NCI-H2081 treated with DMSO at 0.1 percent for 48 hours (cell line): Measurements from ENCODE around the gene ADGRG3.
A peak's percentile ranks its signal among the peaks of the same experiment; 100 is the strongest.

Experiments used
- DNase-seq: peaks from one replicate; lab custom pipeline; 2025; lab: John Stamatoyannopoulos, UW

The ADGRG3 gene

DNA sequence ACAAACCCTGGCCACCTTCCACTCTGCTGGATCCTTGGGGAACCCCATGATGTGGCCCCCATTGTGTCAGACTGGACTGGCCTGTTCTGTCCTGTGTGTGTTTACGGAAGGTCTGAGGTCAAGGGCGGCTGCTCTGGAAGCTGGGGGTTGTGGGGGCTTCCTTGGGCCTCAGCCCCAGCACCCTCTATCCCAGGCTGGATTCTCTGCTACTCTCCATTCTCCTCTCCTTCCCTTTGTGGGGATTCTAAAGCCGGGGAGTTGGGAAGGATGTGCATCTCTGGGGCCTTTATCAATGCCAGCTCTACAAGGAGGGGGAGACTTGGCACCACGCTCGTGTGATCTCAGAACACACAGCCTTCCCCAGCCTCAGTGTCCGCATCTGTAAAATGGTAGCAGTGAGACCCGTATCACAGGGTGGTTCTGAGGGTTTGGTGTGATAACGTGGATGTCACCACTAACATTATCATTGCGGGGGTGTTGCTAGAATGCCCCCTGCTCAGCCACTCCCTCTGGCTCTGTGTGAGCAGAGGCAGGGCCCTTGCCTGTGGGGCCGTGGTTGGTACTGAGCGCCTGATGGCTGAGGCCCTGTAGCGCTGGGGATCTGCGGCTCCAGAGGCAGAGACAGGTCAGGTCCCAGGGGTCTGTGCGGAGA lies 21.6 kb upstream of the ADGRG3 start:
- no peak for DNase-seq

DNA sequence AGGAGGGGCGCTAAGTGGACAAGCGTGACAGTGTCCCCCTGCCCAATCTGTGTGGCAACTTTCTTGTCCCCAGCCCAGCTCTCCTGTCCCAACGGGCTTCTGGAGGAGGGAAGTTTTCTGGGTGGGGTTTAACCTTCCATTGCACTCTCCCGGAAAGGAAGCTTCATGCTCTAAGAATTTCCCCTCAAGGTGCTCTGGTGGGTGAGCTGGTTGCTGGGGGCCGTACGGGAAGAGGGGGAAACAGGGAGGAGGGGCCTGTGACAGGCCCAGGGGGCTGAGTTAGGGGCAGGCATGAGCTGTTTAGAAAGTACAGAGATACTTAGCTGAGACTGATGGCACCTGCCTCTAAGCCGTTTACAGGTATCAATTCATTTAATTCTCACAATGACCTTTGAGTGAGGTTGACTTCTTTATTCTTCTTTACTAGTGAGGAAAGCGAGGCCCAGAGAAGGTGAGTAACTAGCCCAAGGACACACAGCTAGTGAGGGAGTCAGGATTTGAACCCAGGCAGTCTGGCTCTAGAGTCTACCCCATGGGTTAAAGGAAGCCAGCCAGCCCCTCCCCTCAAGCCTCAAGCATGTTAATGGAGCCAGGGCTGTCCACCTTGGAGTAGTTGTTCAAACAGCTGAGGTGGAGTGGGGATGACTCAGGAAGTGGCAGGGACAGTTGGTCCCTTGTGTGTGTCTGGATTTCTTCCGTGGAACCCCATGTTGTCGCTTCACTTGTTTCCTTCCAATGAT lies 20.8 kb upstream of the ADGRG3 start:
- DNase-seq: no peak

DNA sequence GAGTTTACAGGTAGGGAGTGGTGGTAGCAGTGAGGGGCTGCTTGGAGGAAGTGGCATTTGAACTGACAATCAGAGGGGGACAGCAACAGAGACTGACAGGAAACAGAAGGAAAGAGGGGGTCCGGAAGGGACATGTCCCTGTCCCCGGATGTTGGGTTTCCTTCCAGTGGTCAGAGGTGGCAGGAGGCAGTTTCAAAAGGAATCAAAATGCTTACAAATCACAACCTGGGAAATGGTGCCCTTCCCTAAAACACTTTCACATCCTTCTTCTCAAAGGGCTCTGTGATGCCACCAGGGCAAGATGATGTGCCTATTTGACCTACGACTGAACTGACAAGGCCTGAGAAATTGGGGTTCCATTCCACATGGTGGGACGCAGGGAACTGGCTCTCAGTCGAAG lies 20.0 kb upstream of the ADGRG3 start:
- no peak for DNase-seq

DNA sequence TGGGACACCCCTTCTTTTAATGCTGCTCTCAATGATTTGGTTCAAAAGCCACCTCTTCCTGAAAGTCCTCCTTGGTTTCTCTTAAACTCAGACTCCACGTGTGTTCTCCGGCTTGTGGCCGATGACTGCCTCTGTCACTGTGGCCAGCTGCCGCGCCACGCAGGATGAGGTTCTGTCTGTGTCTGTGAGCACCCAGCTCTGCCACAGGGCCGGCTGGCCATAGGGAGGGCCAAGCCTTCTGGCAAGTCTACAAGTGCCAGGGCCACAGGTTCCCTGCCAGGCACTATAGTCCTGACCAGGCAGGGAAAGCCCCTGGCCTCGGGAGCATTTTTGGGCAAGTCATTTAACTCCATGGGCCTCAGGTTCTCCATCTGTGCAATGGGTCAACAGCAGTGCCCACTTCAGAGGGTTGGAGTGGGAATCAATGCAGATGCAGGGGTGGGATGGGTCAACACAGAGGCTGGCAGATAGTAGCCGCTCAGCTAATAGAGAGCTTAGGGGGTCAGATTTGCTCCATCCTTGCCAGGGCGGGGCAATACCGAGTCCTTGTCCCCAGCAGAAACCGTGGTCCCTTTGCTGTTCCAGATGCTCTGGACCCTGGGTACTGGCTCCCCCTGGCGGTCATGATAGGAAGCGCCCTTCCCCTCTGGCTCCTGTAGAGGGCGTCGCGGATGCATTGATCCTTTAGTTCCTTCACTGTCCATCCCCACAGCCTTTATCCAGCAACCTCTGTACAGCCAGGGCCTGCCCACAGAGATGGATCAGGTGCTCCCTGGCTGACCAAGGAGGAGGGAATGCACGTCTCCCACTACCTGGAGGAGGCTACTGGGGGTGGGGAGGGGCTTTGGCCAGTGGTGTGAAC lies 19.3 kb upstream of the ADGRG3 start:
- DNase-seq: peak; percentile 5

DNA sequence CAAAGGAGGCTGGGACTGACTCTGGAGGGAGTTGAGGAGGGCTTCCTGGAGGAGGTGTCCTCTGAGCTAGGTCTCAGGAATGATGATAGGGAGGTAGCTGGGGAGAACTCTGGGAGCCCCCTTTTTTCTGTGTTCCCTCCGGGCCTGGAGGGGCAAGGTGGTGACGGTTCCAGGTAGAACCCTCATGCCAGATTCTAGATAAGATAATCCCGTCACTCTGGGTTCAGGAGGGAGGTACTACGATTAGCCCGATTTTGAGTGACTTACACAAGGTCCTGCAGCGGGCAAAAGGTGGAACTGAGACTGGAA lies 18.7 kb upstream of the ADGRG3 start:
- no peak for DNase-seq

DNA sequence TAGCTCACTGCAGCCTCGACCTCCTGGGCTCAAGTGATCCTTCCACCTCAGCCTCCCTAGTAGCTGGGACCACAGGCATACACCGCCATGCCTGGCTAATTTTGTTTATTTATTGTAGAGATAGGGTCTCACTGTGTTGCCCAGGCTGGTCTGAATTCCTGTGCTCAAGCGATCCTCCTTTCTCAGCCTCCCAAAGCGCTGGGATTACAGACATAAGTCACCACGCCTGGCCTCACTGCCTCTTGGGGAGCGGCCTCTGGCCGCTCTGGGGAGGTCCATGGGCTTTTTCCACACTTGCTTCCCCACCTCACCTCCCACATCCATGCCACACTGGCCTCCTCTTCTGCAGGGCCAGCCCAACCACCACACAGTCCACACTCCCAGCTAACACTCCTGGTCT lies 18.3 kb upstream of the ADGRG3 start:
- no peak for DNase-seq

DNA sequence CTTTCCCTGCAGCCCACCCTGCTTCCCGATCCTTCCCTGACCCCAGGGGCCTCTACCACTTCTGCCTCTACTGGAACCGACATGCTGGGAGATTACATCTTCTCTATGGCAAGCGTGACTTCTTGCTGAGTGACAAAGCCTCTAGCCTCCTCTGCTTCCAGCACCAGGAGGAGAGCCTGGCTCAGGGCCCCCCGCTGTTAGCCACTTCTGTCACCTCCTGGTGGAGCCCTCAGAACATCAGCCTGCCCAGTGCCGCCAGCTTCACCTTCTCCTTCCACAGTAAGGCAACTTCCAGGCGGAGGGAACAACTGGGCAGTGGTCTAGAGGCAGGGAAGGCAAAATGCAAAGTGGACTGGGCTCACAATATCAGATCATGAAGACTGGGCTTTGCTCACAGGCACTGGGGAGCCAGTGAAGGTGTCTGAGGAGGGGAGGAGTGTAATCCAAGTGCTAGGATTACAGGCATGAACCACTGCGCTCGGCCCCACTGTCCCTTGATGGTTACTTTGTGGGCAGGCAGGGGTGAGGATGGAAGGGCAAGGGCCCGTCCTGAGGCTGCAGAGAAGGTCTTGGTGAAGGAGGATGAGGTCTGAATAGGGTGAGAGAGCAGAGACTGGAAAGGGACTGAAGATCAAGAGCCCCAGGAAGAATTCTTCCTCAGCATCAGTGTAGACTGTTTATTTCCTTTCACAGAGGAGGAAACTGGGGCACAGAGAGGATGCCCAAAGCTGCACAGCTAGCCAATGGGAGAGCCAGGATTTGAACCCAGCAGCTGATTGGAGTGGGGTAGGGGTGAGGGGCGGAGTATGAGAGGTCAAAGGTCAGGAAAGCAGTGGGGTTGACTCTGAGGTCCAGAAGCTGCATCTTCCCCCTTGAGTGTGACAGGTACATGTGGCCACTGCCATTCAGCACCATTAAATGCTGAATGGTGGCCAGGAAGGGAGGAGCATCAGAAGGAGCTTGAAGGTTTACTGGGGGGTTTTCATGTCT lies 16.5 kb upstream of the ADGRG3 start:
- no peak for DNase-seq

DNA sequence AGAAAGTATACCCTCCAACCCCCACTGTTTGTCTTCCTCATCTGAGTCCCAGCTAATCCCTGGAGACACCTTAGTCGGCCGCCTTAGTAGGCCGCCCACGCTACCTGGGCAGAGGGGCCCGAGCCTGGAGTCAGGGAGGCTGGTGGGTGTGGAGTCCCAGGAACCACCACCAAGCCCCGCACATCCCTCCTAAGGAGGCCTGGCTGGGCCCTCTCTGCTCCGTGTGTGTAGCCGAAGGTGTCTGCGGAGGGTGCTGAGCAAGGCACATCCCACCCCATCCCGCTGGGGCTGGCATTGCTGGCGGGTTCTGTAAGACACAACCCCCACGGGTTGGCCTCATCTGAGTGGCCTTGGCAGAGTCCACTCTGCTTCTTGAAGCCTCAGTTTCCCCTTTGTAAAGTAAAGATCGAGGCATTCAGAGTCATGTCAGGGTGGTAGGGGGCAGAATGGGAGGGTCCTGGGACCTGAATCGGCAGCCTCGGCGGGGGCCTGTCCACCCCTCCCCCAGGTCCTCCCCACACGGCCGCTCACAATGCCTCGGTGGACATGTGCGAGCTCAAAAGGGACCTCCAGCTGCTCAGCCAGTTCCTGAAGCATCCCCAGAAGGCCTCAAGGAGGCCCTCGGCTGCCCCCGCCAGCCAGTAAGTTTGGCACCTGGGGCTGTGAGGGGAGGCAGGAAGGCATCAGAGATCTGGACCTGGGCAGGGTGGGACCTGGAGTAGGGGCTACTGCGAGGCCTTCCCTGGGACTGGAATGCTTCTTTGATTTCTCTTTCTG lies 15.2 kb upstream of the ADGRG3 start:
- no peak for DNase-seq

DNA sequence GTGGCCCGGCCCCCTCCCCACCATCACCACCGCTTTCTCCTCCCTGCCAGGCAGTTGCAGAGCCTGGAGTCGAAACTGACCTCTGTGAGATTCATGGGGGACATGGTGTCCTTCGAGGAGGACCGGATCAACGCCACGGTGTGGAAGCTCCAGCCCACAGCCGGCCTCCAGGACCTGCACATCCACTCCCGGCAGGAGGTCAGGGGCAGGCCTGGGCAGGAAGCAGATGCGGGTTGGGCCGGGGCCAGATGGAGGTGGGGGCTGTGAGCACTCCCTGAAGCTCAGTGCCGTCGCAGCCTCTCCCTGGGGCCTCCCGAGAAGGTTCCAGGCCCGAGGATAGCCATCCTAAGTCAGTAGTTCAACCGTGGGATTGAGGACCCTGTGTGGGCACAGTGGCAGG lies 14.2 kb upstream of the ADGRG3 start:
- DNase-seq: no peak

DNA sequence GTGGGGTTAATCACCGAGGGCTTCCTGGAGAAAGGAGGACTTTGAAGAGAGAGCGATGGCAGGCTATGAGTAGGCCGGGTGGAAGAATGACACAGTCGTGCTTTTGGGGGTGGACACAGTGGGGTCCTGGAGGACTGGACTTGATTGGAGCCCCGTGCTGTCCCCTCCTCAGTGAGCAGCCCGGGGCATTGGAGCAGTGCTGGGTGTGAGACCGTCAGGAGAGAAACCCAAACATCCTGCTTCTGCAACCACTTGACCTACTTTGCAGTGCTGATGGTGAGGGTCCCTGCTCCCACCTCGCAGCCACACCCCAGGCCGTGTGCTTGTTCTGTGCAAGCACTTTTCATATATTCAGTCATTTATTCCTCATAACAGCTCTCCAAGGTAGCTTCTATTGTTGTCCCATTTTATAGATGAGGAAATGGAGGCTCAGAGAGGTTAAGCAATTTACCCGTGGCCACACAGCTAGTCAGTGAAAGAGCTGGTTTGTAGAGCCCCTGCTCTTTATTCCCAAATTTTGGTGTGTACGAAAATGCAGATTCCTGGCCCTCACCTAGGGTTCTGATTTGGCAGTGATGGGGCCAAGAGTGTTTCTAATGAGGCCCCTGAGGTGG lies 11.7 kb upstream of the ADGRG3 start:
- DNase-seq: no peak

DNA sequence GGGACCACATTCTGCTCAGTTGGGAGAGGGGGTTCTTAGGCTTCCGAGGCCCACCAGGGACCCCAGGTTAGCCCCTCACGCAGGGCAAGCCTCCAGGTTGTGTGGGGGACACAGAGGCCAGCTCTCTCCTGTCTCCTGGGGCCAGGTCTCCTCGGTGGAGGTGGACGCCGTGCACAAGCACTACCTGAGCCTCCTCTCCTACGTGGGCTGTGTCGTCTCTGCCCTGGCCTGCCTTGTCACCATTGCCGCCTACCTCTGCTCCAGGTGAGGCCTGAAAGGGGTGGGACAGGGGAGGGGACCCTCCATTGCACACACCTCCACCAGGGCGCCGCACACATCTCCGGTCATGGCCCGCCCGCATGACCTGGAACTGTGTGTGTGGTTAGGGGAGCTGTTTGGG lies 10.9 kb upstream of the ADGRG3 start:
- DNase-seq: no peak

DNA sequence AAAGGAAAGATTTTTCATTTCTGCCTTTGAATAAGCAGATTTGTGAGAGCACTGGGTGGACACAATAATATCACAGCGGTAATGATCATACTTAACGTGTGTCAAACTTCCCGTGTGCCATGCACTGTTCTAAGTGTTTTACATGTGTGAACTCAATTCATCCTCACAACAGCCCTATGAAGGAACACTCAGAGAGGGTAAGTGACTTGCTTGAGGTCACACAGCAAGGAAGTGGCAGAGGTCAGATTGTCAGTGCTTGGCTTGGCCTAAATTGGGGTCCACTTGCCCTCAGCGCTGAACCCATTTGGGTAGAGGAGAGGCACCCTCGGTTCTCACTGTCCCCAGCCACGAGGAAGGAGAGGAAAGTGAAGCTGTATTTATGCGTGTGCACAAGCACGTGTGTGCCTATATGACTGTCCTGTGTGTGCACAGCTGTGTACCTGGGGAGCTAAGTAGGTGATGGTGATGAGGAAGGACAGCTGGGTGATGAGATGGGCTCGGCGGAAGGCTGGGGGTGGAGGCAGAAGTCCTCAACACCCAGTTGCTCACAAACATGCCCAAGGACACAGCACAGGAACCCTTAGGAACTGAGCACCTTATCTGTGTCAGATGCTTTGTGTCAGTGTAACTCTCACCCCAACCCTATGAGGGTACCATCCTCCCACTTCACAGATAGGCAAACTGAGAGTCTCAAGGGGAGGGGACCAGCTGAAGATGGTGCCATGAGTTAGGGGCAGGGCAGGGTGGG lies 9.8 kb upstream of the ADGRG3 start:
- no peak for DNase-seq

DNA sequence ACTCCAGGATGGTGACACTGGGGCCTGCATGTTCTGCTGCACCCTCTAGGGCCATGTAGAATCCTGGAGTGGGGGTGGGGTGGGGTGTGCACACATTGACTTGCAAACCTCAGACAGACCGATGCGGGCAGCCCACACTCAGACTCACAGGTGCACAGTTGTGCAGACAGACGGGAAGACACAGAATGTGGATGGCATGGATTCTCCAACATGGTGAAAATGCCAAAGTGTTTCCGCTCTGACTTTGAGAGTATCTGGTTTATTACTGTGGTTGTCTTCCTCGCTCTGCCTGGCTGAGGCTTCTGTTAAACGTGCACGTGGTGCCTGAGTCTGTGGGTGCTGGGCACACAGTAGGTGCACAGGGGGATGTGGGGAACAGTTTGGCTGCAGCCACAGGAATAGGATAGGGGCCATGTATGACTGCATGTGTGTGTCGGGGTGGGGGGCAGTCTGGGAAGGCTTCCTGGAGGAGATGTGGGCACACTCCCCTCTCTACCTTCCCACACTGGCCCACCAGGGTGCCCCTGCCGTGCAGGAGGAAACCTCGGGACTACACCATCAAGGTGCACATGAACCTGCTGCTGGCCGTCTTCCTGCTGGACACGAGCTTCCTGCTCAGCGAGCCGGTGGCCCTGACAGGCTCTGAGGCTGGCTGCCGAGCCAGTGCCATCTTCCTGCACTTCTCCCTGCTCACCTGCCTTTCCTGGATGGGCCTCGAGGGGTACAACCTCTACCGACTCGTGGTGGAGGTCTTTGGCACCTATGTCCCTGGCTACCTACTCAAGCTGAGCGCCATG lies 9.0 kb upstream of the ADGRG3 start:
- no peak for DNase-seq

DNA sequence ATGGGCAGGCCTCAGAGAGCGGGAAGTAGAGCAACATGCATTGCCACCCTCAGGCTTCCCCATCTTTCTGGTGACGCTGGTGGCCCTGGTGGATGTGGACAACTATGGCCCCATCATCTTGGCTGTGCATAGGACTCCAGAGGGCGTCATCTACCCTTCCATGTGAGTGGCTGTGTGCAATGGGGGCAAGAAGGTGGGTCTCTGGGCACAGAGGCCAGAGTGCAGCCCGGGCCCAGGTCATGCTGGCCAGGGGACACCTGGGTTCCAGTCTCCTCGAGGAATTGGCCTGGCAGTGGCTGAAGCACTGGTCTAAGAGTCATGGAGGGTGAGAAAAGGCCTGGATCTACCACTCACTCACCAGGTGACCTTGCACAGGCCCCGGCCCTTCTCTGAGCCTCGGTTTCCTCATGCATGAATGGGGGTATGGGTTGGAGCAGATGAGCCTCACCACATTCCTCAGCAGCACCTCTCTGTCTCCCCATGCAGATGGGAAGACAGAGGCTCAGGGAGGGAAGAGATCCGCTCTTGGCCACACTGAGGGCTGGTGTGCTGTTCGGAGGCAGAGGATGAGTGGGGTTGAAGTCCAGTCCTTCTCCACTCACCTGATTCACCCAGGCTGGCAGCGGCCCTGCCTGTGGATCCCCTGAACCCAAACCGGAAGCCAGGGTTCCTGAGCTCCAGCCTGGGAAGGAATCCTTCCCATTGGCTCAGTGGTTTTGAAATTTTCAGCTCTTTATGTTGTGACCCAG lies 7.2 kb upstream of the ADGRG3 start:
- no peak for DNase-seq

DNA sequence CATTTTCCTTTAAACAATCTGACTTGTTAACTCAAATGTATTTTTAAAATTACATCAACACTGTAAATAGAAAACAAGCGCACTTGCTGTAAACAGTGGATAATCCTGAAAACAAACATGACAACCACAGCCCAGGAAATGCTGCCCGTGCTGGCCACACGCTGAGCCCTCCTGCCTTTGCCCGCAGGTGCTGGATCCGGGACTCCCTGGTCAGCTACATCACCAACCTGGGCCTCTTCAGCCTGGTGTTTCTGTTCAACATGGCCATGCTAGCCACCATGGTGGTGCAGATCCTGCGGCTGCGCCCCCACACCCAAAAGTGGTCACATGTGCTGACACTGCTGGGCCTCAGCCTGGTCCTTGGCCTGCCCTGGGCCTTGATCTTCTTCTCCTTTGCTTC lies 6.6 kb upstream of the ADGRG3 start:
- DNase-seq: no peak

DNA sequence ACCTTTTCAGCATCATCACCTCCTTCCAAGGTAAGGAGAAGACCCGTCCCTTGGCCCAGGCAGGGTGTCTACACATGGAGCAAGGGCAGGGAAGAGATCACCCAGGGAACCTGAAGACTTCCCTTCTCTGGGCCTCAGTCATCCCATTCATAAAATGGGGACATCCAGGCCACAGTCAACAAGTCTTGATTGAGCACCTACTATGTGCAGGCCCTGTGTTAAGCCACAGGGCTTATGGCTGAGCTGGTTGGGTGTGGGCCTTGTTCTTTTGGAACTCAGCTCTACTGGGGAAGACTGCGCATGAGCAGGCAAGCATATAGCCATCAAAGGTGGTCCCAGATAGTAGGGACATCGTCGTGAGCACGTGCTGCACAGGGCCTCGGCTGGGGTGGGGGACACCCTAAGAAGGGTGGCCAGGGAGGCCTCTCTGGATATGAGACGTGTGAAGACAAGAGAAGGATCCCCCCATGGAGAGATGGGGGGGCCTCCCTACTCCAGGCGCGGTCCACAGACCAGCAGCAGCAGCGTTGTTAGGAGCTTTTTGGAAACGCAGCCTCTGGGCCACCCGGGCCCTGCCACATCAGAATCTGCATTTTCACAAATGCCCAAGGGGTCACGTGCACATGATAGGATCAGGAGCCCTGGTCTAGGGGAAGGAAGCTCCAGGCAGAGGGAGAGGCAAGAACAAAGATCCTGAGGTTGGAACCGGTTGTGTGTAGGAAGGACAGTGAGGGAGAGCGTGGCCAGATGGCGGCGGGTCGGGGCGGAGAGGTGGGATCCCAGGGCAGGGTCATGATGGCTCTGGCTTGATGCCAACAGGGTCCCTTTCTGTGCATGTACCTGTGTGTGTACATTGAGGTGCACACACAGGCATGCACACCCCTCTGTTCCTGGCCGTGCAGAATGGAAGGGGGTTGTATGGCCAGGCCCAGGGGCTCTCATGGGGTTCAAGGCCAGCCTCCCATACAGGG lies 5.9 kb upstream of the ADGRG3 start:
- no peak for DNase-seq

DNA sequence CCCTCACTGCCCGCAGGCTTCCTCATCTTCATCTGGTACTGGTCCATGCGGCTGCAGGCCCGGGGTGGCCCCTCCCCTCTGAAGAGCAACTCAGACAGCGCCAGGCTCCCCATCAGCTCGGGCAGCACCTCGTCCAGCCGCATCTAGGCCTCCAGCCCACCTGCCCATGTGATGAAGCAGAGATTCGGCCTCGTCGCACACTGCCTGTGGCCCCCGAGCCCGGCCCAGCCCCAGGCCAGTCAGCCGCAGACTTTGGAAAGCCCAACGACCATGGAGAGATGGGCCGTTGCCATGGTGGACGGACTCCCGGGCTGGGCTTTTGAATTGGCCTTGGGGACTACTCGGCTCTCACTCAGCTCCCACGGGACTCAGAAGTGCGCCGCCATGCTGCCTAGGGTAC lies 4.7 kb upstream of the ADGRG3 start:
- no peak for DNase-seq
